ENCODE data around the gene PKP1.

Gene PKP1

GRCh38 chr1:201310251-201310985 lies 27.1 kb downstream of the PKP1 start:
- no peak for DNase-seq

GRCh38 chr1:201310986-201311355 lies 27.7 kb downstream of the PKP1 start:
- peak; percentile 3 for DNase-seq

GRCh38 chr1:201311356-201312011 lies 28.2 kb downstream of the PKP1 start:
- DNase-seq = no peak

DNA sequence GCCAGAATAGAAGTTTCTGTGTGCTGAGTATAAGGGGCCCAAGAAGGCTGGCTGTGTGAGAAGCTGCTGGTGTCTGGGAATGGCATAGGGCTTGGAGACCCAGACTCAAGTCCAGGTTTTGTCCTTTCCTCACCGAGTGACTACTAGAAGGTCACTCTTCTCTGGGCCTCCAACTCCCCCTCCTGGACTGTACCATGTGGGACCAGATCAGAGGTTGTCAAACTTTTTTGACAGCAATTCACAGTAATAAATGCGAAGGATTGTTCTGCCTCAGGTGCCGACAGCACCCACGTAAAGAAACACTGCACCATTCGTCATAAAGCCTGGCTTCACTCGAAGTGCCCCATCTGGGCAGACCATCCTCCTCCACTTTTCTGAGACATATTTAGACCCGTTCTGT lies 29.0 kb downstream of the PKP1 start:
- no peak for DNase-seq

DNA sequence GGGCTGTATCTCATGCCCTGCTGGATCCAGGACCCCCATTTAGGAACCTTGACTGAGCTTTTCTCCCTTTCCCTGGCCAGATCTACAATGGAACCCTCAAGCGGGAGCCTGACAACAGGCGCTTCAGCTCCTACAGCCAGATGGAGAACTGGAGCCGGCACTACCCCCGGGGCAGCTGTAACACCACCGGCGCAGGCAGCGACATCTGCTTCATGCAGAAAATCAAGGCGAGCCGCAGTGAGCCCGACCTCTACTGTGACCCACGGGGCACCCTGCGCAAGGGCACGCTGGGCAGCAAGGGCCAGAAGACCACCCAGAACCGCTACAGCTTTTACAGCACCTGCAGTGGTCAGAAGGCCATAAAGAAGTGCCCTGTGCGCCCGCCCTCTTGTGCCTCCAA lies 29.8 kb downstream of the PKP1 start:
- DNase-seq = no peak

GRCh38 chr1:201316556-201316955 lies 33.2 kb downstream of the PKP1 start:
- no peak for DNase-seq

GRCh38 chr1:201317551-201317950 lies 34.2 kb downstream of the PKP1 start:
- DNase-seq = no peak

GRCh38 chr1:201318504-201319340 lies 35.4 kb downstream of the PKP1 start:
- no peak for DNase-seq

DNA sequence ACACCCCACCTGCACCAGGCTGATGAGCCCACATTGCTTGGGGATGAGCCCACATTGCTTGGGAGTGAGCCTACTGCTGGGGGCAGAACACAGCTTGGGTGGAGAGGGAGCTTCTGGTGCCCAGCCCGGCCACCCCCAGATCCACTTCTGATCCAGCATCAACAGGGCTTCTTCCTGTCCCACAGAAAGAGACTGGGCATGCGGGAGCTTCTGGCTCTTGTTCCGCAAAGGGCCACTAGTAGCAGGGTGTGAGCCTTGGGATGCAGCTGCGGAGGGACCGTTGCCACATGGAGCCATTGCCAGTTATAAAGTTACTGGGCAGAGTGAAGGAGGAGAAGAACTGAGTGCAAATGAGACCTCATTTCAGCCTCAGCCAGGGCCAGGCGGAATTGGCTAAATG lies 36.3 kb downstream of the PKP1 start:
- no peak for DNase-seq

- no peak for DNase-seq
Measured at GRCh38 chr1:201320168-201320788, 37.0 kb downstream of the PKP1 start.

DNA sequence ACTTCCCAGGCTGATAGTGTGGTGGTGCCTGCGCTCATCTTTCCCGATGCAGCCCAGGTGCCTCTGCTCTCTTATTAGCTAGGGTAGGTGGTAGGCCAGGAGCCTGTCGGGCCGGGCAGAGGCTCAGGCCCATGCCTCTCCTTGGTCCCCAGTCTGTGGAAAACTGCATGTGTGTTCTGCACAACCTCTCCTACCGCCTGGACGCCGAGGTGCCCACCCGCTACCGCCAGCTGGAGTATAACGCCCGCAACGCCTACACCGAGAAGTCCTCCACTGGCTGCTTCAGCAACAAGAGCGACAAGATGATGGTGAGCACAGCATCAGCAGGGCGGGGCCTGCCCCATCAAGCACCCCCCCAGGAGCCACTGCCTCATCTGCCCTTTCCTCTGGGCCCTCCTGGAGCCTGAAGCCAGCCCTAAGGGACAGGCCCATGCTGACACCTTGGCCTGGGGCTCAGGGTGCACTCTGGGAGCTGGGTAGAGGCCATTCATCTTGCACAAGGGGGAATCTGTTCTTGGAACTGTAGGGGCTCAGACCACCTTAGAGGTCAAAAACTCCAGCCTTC lies 38.6 kb downstream of the PKP1 start:
- DNase-seq = no peak

DNA sequence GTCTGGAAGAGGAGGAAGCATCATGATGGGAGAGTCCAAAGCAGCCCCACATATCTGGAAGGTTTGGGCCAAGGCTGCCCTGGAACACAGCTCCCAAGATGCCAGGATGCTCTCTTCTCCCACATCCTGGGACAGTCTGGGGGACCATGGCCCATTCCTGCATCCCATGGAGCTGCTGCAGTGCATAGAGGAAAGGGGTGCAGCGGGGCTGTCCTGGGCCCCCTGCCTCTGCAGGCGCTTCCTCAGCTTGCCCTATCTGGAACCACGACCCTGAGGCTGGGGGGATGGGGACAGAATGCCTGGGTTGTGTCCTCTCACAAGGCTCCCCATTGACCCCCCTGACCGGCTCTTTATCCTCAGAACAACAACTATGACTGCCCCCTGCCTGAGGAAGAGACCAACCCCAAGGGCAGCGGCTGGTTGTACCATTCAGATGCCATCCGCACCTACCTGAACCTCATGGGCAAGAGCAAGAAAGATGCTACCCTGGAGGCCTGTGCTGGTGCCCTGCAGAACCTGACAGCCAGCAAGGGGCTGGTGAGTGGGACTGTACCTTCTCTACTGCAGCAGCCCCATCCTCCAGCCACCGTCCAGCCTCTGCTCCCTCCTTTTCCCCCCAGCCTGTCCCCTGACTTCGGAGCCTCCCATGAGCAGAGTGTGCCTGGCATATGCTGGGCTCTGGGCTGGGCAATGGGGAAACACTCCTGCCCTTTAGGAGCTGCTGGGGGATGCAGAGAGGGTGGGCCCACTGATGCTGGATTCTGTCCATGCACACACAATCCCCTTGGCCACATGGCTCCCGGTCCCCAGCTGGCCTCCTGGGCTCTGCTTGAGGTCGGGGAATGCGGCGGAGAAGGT lies 39.6 kb downstream of the PKP1 start:
- DNase-seq = no peak

GRCh38 chr1:201324306-201324705 lies 41.0 kb downstream of the PKP1 start:
- DNase-seq = no peak

DNA sequence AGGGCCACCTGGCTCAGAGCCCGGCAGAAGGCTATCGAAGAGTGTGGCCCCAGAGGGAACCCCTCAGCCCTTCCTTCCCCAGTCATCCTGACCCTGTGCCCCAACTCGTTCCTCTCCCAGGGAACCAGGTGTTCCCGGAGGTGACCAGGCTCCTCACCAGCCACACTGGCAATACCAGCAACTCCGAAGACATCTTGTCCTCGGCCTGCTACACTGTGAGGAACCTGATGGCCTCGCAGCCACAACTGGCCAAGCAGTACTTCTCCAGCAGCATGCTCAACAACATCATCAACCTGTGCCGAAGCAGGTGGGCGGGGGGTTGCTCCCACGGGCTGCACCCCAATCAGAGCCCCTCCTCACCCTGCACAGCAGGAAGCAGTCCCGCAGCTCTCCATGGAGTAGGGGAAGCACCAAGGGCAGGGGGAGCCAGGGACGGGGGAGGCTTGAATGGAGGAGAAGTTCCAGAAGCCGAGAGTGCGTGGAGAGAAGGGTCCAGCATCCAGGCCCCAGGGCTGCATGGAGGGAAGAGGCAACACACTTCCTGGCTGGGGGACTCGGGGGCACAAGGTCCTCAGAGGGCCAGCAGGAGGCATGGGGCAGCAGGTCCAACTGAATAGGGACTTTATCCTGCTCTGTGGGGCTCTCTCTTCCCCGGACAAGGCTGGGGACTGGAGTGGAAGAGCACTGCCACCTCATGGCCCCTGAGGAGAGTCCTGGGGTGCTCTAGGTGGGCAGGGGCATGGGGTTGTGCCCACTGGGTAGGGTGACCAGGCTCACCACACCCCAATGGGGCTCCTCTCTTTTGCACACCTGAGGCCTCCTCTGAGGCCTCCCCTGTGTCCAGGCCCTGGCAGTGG lies 41.7 kb downstream of the PKP1 start:
- no peak for DNase-seq

DNA sequence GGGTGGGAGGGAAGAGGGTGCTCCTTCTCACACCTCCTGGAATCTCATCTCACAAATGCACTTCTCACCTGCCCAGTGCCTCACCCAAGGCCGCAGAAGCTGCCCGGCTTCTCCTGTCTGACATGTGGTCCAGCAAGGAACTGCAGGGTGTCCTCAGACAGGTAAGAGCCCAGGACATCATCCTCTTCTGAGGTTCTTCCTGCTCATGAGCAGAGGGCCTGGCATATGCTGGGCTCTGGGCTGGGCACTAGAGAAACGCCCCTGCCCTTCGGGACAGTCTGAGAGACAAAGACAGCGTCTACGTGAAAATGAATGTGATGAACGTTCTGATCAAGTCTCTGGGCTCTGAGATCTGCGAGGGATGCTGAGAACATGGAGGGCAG lies 42.4 kb downstream of the PKP1 start:
- no peak for DNase-seq

DNA sequence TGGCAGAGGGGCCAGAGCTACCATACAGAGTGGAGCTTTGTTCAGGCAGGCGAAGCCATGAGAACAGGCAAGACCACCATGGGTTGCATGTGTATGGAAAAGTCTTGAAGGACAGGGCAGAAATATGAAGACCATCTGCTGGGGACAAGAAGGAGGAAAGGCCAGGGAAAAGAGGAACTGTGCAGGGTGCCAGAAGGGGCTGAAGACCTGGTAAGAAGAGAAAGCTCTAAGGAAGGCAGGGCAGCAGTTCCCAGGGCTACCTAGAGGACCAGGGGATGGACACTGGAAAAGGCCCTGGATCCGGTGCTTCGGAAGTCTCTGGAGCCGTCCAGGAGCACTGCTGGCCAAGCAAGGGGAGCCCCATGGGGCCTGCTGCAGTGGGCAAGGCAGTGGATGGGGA lies 43.4 kb downstream of the PKP1 start:
- DNase-seq = no peak

DNA sequence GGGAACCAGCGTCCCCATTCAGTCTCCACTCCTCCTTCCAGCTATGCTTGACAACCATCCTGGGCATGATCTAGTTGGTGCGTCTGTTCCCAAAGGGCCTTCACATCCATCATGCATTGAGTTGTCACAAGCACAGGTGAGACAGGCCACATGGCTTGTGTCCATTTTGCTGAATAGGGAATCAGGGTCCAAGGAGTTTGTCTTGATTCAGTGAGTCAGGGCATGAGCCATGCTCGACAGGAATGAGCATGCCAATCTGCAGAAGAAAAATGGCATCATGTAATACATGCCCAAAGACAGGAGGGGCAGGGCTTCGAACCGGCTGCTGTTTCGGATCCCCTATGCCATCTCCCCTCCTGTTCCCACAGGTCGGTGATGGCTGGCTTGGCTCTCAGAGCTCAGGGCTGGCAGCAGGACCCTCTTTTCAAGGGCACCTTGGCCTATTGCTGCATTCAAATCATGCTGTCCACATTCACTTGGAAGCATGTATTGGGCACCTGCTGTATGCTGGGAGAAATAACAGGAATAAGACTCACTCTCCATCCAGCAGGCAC lies 44.5 kb downstream of the PKP1 start:
- DNase-seq = no peak

- DNase-seq = no peak
Measured at GRCh38 chr1:201328576-201328975, 45.3 kb downstream of the PKP1 start.

DNA sequence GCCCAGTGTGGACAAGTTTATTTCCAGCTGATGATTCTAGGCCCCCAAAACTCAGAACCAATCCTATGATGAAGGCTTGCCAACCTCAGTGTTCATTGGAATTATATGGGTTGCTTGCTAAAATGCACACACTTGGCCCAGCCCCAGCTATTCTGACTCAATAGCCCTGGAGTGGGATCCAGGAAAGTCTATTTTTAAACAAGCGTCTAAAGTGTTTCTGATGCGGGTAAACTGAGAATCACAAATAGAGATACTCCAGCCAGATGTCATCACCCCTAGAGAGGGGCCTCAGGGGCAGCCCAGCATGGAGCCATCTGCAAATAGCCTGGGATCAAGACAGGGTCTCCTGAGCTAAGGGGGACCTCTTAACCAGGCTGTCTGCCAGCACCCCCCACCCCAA lies 46.0 kb downstream of the PKP1 start:
- no peak for DNase-seq

DNA sequence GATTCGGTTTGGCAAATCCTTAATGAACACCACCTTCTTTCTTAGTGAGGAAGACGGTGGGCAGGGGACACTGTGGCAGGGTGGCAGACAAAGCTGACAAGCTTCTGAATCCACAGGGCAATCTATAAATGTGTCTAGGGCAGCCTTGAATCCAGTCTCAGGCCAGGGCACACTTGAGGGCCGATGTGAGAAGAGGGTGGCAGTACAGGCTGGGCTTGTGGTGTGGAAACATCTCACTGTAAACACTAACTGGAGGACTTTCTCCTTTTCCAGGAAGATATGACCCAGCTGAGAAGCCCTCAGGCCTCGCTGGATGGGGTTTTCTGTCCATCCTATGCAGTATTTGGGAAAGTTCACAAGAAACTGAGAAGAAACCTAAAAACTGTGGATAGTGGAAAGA lies 46.5 kb downstream of the PKP1 start:
- DNase-seq = no peak

- no peak for DNase-seq
Measured at GRCh38 chr1:201330541-201330940, 47.2 kb downstream of the PKP1 start.

All from SHP77 treated with DMSO at 0.1 percent for 48 hours (cell line).